GM12878 (cell line): Measurements from ENCODE around the gene TIGD4. TPM values are rescaled to one million over a fixed set of nuclear protein-coding genes. Genes with fewer than 3 reads are reported as not detected.

Experiments used
- ATAC-seq: fragments of 200-7000 bp; cut with Tn5 transposase; 3 replicates; pipeline ENCODE4 v1.9.1; 2020; ENCODE audit warnings: mild to moderate bottlenecking, moderate library complexity
- BruUV-seq: library from RNA; stranded (reverse); fragments of 400-500 nt; replicated peaks from 2 replicates; lab custom pipeline; 2021; lab: Mats Ljungman, UMichigan
- CTCF ChIA-PET: fragments of 300-600 bp; sonication (Branson Sonifier 250); formaldehyde crosslinking; extraction: SDS; loops from one replicate; lab custom pipeline; 2021; ENCODE audit warnings: inconsistent platforms; lab: Yijun Ruan, JAX
- POLR2A ChIA-PET: fragments of 350-600 bp; formaldehyde crosslinking; extraction: SDS; loops from one replicate; lab custom pipeline; 2021; ENCODE audit warnings: inconsistent platforms; lab: Charles Lee
- RAD21 ChIA-PET: fragments of 300-600 bp; sonication (Branson Sonifier 250); formaldehyde crosslinking; loops from one replicate; lab custom pipeline; 2023; ENCODE audit warnings: antibody characterized with exemption; ENCODE audit not compliant: unreplicated experiment; lab: Charles Lee
- SMC1A ChIA-PET: fragments of 300-600 bp; sonication (Branson Sonifier 250); formaldehyde crosslinking; loops from one replicate; lab custom pipeline; 2023; ENCODE audit not compliant: unreplicated experiment, uncharacterized antibody; lab: Charles Lee
- DNase-seq: peaks from one replicate; pipeline ENCODE4 v3.0.0-alpha.2; 2011; ENCODE audit warnings: low read depth, low spot score
- FAIRE-seq: peaks from 3 replicates; lab custom pipeline; 2011; peaks lifted over from hg19 to GRCh38; lab: Jason Lieb, UNC
- H2AFZ ChIP-seq: 2 replicates; pipeline ENCODE4 v1.6.0; 2011; ENCODE audit warnings: low read depth, low read length, control low read depth; ENCODE audit not compliant: control insufficient read depth
- H3K27ac ChIP-seq: 2 replicates; pipeline ENCODE4 v1.5.1; 2011; ENCODE audit warnings: control low read depth; ENCODE audit not compliant: control insufficient read depth, insufficient read depth
- H3K27me3 ChIP-seq, 2 experiments: replicated peaks in 1 of 2; 2 replicates each; pipeline versions ENCODE4 v1.6.0 to v1.6.1; 2011; ENCODE audit warnings: low read length in 1 of 2; ENCODE audit not compliant: control insufficient read depth in 2 of 2, insufficient read depth in 2 of 2
- H3K36me3 ChIP-seq, 2 experiments: 2 replicates each; pipeline ENCODE4 v1.5.1; 2011; ENCODE audit warnings: low read length in 1 of 2; ENCODE audit not compliant: control insufficient read depth in 2 of 2, insufficient read depth in 2 of 2
- H3K4me1 ChIP-seq: 2 replicates; pipeline ENCODE4 v1.6.1; 2011; ENCODE audit warnings: mild to moderate bottlenecking, low read length, moderate library complexity, mixed read lengths; ENCODE audit not compliant: control insufficient read depth, insufficient read depth
- H3K4me2 ChIP-seq: 2 replicates; pipeline ENCODE4 v1.6.0; 2011; ENCODE audit warnings: control low read depth; ENCODE audit not compliant: control insufficient read depth, insufficient read depth
- H3K4me3 ChIP-seq: fragments of 200-600 bp; sonication (generic); 2 replicates; pipeline ENCODE4 v1.5.1; 2016
- H3K79me2 ChIP-seq: 2 replicates; pipeline ENCODE4 v1.6.0; 2011; ENCODE audit warnings: low read length; ENCODE audit not compliant: control insufficient read depth, insufficient read depth
- H3K9ac ChIP-seq: 2 replicates; pipeline ENCODE4 v1.8.0; 2011; ENCODE audit warnings: low read length, control low read depth, mixed read lengths; ENCODE audit not compliant: control insufficient read depth, insufficient read depth
- H3K9me3 ChIP-seq: replicated peaks from 3 replicates; pipeline ENCODE4 v1.5.1; 2011; ENCODE audit warnings: mild to moderate bottlenecking, low read length; ENCODE audit not compliant: control insufficient read depth, insufficient read depth
- H4K20me1 ChIP-seq: 2 replicates; pipeline ENCODE4 v1.6.0; 2011; ENCODE audit not compliant: control insufficient read depth, insufficient read depth
- BHLHE40 ChIP-seq, 2 experiments: fragments of 450-650 bp in 1 of 2; IDR thresholded peaks; 2 replicates each; pipeline ENCODE4 v1.6.1; 2011 to 2017; ENCODE audit warnings: low read depth in 2 of 2, borderline replicate concordance in 1 of 2, improper control_type of control experiment in 1 of 2, low read length in 1 of 2, mild to moderate bottlenecking in 1 of 2
- CTCF ChIP-seq, 3 experiments: IDR thresholded peaks in 2 of 3; conservative IDR thresholded peaks in 1 of 3; 2 replicates each; pipeline ENCODE4 v1.5.1; 2011; ENCODE audit warnings: low read depth in 3 of 3, low read length in 3 of 3, mild to moderate bottlenecking in 3 of 3, control low read depth in 2 of 3, moderate library complexity in 2 of 3, inconsistent platforms in 1 of 3, mixed read lengths in 1 of 3; ENCODE audit not compliant: control insufficient read depth in 2 of 3, insufficient read depth in 1 of 3; ENCODE audit errors: extremely low read depth in 1 of 3
- E2F4 ChIP-seq: IDR thresholded peaks from 2 replicates; pipeline ENCODE4 v1.6.1; 2012; ENCODE audit warnings: low read depth, low read length, improper control_type of control experiment
- FOXM1 ChIP-seq: IDR thresholded peaks from 2 replicates; pipeline ENCODE4 v1.6.1; 2012; ENCODE audit warnings: low read depth, mild to moderate bottlenecking, inconsistent platforms, low read length, moderate library complexity
- HDAC6 ChIP-seq: fragments of 200-600 bp; sonication (generic); IDR thresholded peaks from one replicate; pipeline ENCODE4 v1.8.0; 2017; ENCODE audit warnings: antibody characterized with exemption; ENCODE audit not compliant: unreplicated experiment
- MTA2 ChIP-seq: fragments of 450-650 bp; IDR thresholded peaks from 2 replicates; pipeline ENCODE4 v1.6.1; 2016; ENCODE audit warnings: low read depth, mild to moderate bottlenecking, moderate library complexity
- PAX5 ChIP-seq: IDR thresholded peaks from 2 replicates; pipeline ENCODE4 v1.6.1; 2011; ENCODE audit warnings: low read depth, low read length, borderline replicate concordance
- SPI1 ChIP-seq: IDR thresholded peaks from 2 replicates; pipeline ENCODE4 v1.6.1; 2011; ENCODE audit warnings: low read depth, mild to moderate bottlenecking, low read length, moderate library complexity, borderline replicate concordance; ENCODE audit not compliant: insufficient read depth
- WGBS: methylation state at CpG from one replicate; pipeline ENCODE4 v1.1.6; 2016; ENCODE audit warnings: low lambda C conversion rate; ENCODE audit not compliant: insufficient replicate concordance, insufficient coverage; ENCODE audit errors: missing lambda C conversion rate; 5-methylcytosine and 5-hydroxymethylcytosine counted together
- in situ Hi-C: fragments of 300-500 bp; cut with MboI; formaldehyde crosslinking; loops from 9 replicates; pipeline ENCODE4 v1.14.3; 2018; ENCODE audit warnings: mixed read lengths
- intact Hi-C: fragments of 100-400 bp; cut with micrococcal nuclease; formaldehyde crosslinking; loops from one replicate; pipeline ENCODE4 v1.14.2; 2022; ENCODE audit not compliant: unreplicated experiment
- polyA plus RNA-seq, 11 experiments: library from polyadenylated mRNA; depleted of rRNA in 4 of 11; unstranded in 6 of 11; stranded (reverse) in 5 of 11; fragments of >200 nt; fragmentation: Nextera tagmentation in 4 of 11; fragmentation: Illumina TruSeq in 1 of 11; extraction: Ambion mirVana in 4 of 11; extraction: Trizol in 1 of 11; gene quantifications; 1 replicate in 1 of 11; 2 replicates in 10 of 11; pipeline versions ENCODE4 v1.2.1 to v1.2.3, GENCODE V29; 2011 to 2016; ENCODE audit warnings: inconsistent platforms in 2 of 11, missing spikeins in 2 of 11, low read depth in 1 of 11
- total RNA-seq, 4 experiments: library from RNA; depleted of rRNA in 3 of 4; stranded (reverse); fragments of >200 nt in 3 of 4; fragmentation: Illumina TruSeq in 1 of 4; extraction: Trizol in 1 of 4; gene quantifications; 2 replicates each; pipeline versions ENCODE4 v1.2.1 to v1.2.3, GENCODE V29; 2013 to 2021
- TF ChIP-seq, protein P1 (sequence below): fragments of 450-650 bp; IDR thresholded peaks from 2 replicates; pipeline ENCODE4 v1.6.1; 2018; ENCODE audit warnings: borderline replicate concordance, mild to moderate bottlenecking; ENCODE audit not compliant: partially characterized antibody

Gene TIGD4
- total and polyA plus RNA-seq, 10 of the 15 experiments (the other 5 are each of a cell fraction or from before 2014, with no cell fraction given) = 0.20 to 1.6 (median 0.48) TPM

GRCh38 chr4:152734015-152734698 is 45.4 kb downstream of the TIGD4 start (continued):
- TF ChIP-seq SPI1 = no peak

- Histone ChIP-seq H3K4me2 (no peak overlapping the region), H3K9me3 (no peaks in the 10 kb centered on the region), H3K4me1 (peaks cover 8% of the 10 kb centered on the region; the same call in 1 of the 2 replicates), H3K79me2 (no peaks in the 10 kb centered on the region), H3K4me3 (no peak overlapping the region), H3K27ac (no peak overlapping the region), H3K9ac (no peak overlapping the region), H3K27me3 (no peaks in the 10 kb centered on the region), H2AFZ (no peak overlapping the region), H3K36me3 (no peaks in the 10 kb centered on the region), H4K20me1 (no peaks in the 10 kb centered on the region)
- TF ChIP-seq HDAC6 = no peak
- no peak for TF ChIP-seq FOXM1
- TF ChIP-seq PAX5 = no peak
- TF ChIP-seq MTA2 = no peak
- TF ChIP-seq BHLHE40 (IDR thresholded peaks at IDR 0.05; ENCODE audit: borderline replicate concordance in 1 of 2, low read depth in 2 of 2, low read length in 1 of 2) = no peak
- TF ChIP-seq E2F4 = no peak
- TF ChIP-seq, protein P1, sequence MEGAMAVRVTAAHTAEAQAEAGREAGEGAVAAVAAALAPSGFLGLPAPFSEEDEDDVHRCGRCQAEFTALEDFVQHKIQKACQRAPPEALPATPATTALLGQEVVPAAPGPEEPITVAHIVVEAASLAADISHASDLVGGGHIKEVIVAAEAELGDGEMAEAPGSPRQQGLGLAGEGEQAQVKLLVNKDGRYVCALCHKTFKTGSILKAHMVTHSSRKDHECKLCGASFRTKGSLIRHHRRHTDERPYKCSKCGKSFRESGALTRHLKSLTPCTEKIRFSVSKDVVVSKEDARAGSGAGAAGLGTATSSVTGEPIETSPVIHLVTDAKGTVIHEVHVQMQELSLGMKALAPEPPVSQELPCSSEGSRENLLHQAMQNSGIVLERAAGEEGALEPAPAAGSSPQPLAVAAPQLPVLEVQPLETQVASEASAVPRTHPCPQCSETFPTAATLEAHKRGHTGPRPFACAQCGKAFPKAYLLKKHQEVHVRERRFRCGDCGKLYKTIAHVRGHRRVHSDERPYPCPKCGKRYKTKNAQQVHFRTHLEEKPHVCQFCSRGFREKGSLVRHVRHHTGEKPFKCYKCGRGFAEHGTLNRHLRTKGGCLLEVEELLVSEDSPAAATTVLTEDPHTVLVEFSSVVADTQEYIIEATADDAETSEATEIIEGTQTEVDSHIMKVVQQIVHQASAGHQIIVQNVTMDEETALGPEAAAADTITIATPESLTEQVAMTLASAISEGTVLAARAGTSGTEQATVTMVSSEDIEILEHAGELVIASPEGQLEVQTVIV = no peak
- TF ChIP-seq CTCF (IDR thresholded peaks at IDR 0.05 in 2 of 3, conservative IDR thresholded peaks at IDR 0.05 in 1 of 3; ENCODE audit: control insufficient read depth in 2 of 3, extremely low read depth in 1 of 3, insufficient read depth in 1 of 3, low read depth in 3 of 3, low read length in 3 of 3) = no peak
- ATAC-seq (no peak), FAIRE-seq (no peak), DNase-seq (no peak)
- intact Hi-C loops = no loop called here
- ChIA-PET SMC1A (interaction anchor here (1.0 to 11.8 kb wide), 6 partner anchors 54 to 324 kb away, joined by 3 to 152 read pairs (median 6); partner anchors contain the start of gene TMEM154), POLR2A (no interaction called here), CTCF (interaction anchor here (1.6 to 5.7 kb wide), 3 partner anchors 92 to 276 kb away, joined by 3 to 105 read pairs (median 45); no protein-coding TSS in a partner anchor), RAD21 (interaction anchor here (0.7 to 1.9 kb wide), 5 partner anchors 56 to 277 kb away, joined by 3 to 6 read pairs (median 6); no protein-coding TSS in a partner anchor)
- no TSS peak for BruUV-seq
- in situ Hi-C loops = loop anchor here (5.0 kb wide), 1 partner anchor 225 kb away; no protein-coding TSS in a partner anchor
- 97% methylated on average over 2 of the region's 2 CpGs for WGBS
Measured at GRCh38 chr4:152731997-152732396, 47.5 kb downstream of the TIGD4 start.
